PC-3 (cell line): ENCODE measurements around the gene NR1D2. TPM values are rescaled to one million over a fixed set of nuclear protein-coding genes. Genes with fewer than 3 reads are reported as not detected.

Experiments used
- ATAC-seq: fragments of 200-7000 bp; cut with Tn5 transposase; 2 replicates; pipeline ENCODE4 v1.9.1; 2020; ENCODE audit warnings: mild to moderate bottlenecking, moderate library complexity
- BruUV-seq: library from RNA; stranded (reverse); fragments of 400-500 nt; replicated peaks from 2 replicates; lab custom pipeline; 2021; lab: Mats Ljungman, UMichigan
- CTCF ChIA-PET: fragments of 300-600 bp; sonication (Branson Sonifier 250); formaldehyde crosslinking; loops from one replicate; lab custom pipeline; 2022; ENCODE audit warnings: antibody characterized with exemption; lab: Charles Lee
- POLR2A ChIA-PET: fragments of 300-600 bp; sonication (Branson Sonifier 250); formaldehyde crosslinking; loops from one replicate; lab custom pipeline; 2022; ENCODE audit warnings: antibody characterized with exemption; ENCODE audit not compliant: unreplicated experiment; lab: Charles Lee
- DNase-seq: peaks from one replicate; pipeline ENCODE4 v3.0.0-alpha.2; 2015
- H2AFZ ChIP-seq: fragments of 300-600 bp; sonication (generic); 2 replicates; pipeline ENCODE4 v1.6.0; 2016; ENCODE audit warnings: antibody characterized with exemption, low read length
- H3F3A ChIP-seq: fragments of 300-600 bp; sonication (generic); one replicate; pipeline ENCODE4 v1.6.0; 2017; ENCODE audit warnings: antibody characterized with exemption, low read length, control low read depth, mild to moderate bottlenecking; ENCODE audit not compliant: unreplicated experiment
- H3K27ac ChIP-seq: fragments of 300-600 bp; sonication (generic); 2 replicates; pipeline ENCODE4 v1.5.1; 2016; ENCODE audit warnings: mild to moderate bottlenecking, low read length
- H3K27me3 ChIP-seq: fragments of 300-600 bp; sonication (generic); 2 replicates; pipeline ENCODE4 v1.6.1; 2016; ENCODE audit warnings: low read length, mixed read lengths
- H3K36me3 ChIP-seq: fragments of 300-600 bp; sonication (generic); 2 replicates; pipeline ENCODE4 v1.6.1; 2016; ENCODE audit warnings: low read depth, mixed run types, low read length, mixed read lengths
- H3K4me1 ChIP-seq: fragments of 300-600 bp; sonication (generic); 2 replicates; pipeline ENCODE4 v1.5.1; 2016; ENCODE audit warnings: low read length; ENCODE audit not compliant: insufficient read depth
- H3K4me2 ChIP-seq: fragments of 300-600 bp; sonication (generic); 2 replicates; pipeline ENCODE4 v1.6.0; 2016; ENCODE audit warnings: low read length
- H3K4me3 ChIP-seq: fragments of 300-600 bp; sonication (generic); 2 replicates; pipeline ENCODE4 v1.5.1; 2016; ENCODE audit warnings: mild to moderate bottlenecking, low read length, mixed read lengths
- H3K79me2 ChIP-seq: fragments of 300-600 bp; sonication (generic); 2 replicates; pipeline ENCODE4 v1.6.1; 2017; ENCODE audit warnings: low read length, mixed read lengths
- H3K9ac ChIP-seq: fragments of 300-600 bp; sonication (generic); 2 replicates; pipeline ENCODE4 v1.6.0; 2016; ENCODE audit warnings: mild to moderate bottlenecking, low read length
- H3K9me2 ChIP-seq: fragments of 300-600 bp; sonication (generic); replicated peaks from 2 replicates; pipeline ENCODE4 v1.6.1; 2016; ENCODE audit warnings: mixed run types, low read length, mixed read lengths
- H3K9me3 ChIP-seq: fragments of 300-600 bp; sonication (generic); 2 replicates; pipeline ENCODE4 v1.6.1; 2016; ENCODE audit warnings: low read length, mixed read lengths
- H4K20me1 ChIP-seq: fragments of 300-600 bp; sonication (generic); 2 replicates; pipeline ENCODE4 v1.6.1; 2016; ENCODE audit warnings: low read length, mixed read lengths
- CTCF ChIP-seq: fragments of 300-600 bp; sonication (generic); conservative IDR thresholded peaks from 2 replicates; pipeline ENCODE4 v1.5.1; 2017; ENCODE audit warnings: antibody characterized with exemption, low read depth, mild to moderate bottlenecking, low read length
- EZH2 ChIP-seq: fragments of 300-600 bp; sonication (generic); IDR thresholded peaks from one replicate; pipeline ENCODE4 v1.6.1; 2017; ENCODE audit warnings: antibody characterized with exemption, mild to moderate bottlenecking, low read length; ENCODE audit not compliant: unreplicated experiment
- EZH2phosphoT487 ChIP-seq: fragments of 300-600 bp; sonication (generic); IDR thresholded peaks from 2 replicates; pipeline ENCODE4 v1.6.1; 2018; ENCODE audit warnings: mild to moderate bottlenecking, antibody characterized with exemption, low read length, borderline replicate concordance
- intact Hi-C: fragments of 100-400 bp; cut with micrococcal nuclease; formaldehyde crosslinking; loops from 2 replicates; pipeline ENCODE4 v1.9.0; 2023
- total RNA-seq: library from RNA; depleted of rRNA; stranded (reverse); fragments of >200 nt; gene quantifications from 2 replicates; pipeline ENCODE4 v1.2.3, GENCODE V29; 2014

NR1D2 gene
- total RNA-seq, 1 experiment from 2014 or later: 24.7 TPM

GRCh38 chr3:23991683-23992628 lies 46.9 kb downstream of the NR1D2 start:
- intact Hi-C loops: loop anchor here (1.0 to 10.0 kb wide), 3 partner anchors 304 to 603 kb away; partner anchors contain the start of gene THRB
- DNase-seq (peak; percentile 14), ATAC-seq (peak; percentile 71)
- no peaks in the 10 kb centered on the region for H3K9me2 ChIP-seq
- no peak overlapping the region for H3K4me2 ChIP-seq
- H2AFZ ChIP-seq: no peak overlapping the region
- no peak for TF ChIP-seq EZH2
- no peak for TF ChIP-seq CTCF
- no peak for TF ChIP-seq EZH2phosphoT487
- H4K20me1 ChIP-seq: no peaks in the 10 kb centered on the region
- H3K27me3 ChIP-seq: no peaks in the 10 kb centered on the region
- no peaks in the 10 kb centered on the region for H3K36me3 ChIP-seq
- no peaks in the 10 kb centered on the region for H3K4me1 ChIP-seq
- H3K27ac ChIP-seq: no peak overlapping the region
- no peak overlapping the region for H3K4me3 ChIP-seq
- ChIA-PET POLR2A (interaction anchor here (0.6 kb wide), 1 partner anchor 75 kb away, joined by 4 read pairs; the partner anchor contains the start of genes NKIRAS1 and RPL15), CTCF (interaction anchor here (0.6 kb wide), 1 partner anchor 63 kb away, joined by 3 read pairs; no protein-coding TSS in a partner anchor)
- no TSS peak for BruUV-seq
- no peaks in the 10 kb centered on the region for H3F3A ChIP-seq
- no peaks in the 10 kb centered on the region for H3K9me3 ChIP-seq
- H3K79me2 ChIP-seq: no peaks in the 10 kb centered on the region
- H3K9ac ChIP-seq: no peak overlapping the region

GRCh38 chr3:23993556-23994243 lies 48.6 kb downstream of the NR1D2 start:
- Histone ChIP-seq H3K27ac (no peak overlapping the region), H3F3A (no peaks in the 10 kb centered on the region), H3K4me1 (no peaks in the 10 kb centered on the region), H3K9ac (no peak overlapping the region), H3K9me3 (no peaks in the 10 kb centered on the region), H3K27me3 (no peaks in the 10 kb centered on the region), H3K4me3 (no peak overlapping the region), H2AFZ (no peak overlapping the region), H3K79me2 (no peaks in the 10 kb centered on the region), H3K4me2 (no peak overlapping the region), H4K20me1 (no peaks in the 10 kb centered on the region), H3K9me2 (no peaks in the 10 kb centered on the region), H3K36me3 (no peaks in the 10 kb centered on the region)
- BruUV-seq: no TSS peak
- ChIA-PET CTCF (no interaction called here), POLR2A (no interaction called here)
- ATAC-seq: no peak
- intact Hi-C loops: loop anchor here (10.0 kb wide), 2 partner anchors 501 to 601 kb away; partner anchors contain the start of gene THRB
- no peak for TF ChIP-seq CTCF
- TF ChIP-seq EZH2: no peak
- TF ChIP-seq EZH2phosphoT487: no peak
- no peak for DNase-seq
